Measurements from ENCODE around the gene SPC25.
"Not testable (repeated sequence)": the region's sequence is repeated elsewhere in the genome, so short reads cannot be mapped to it uniquely, and the experiment has no call there.

GRCh38 chr2:168932174-168932573, 41.9 kb upstream of the SPC25 start:
- not testable (repeated sequence) for TF ChIP-seq CTCF (IDR thresholded peaks at IDR 0.05; ENCODE audit: low read depth, low read length); EZH2phosphoT487 (IDR thresholded peaks at IDR 0.05; ENCODE audit: low read depth)
